Peyer's patch (tissue), 4 donors: Measurements from ENCODE around the gene BBS9.

Experiments used
- POLR2A ChIP-seq, 2 donors: fragments of 450-650 bp; IDR thresholded peaks; one replicate each; pipeline ENCODE4 v1.5.1; 2017; ENCODE audit warnings: antibody characterized with exemption in 2 of 2, mild to moderate bottlenecking in 2 of 2, moderate library complexity in 2 of 2
- TF ChIP-seq, protein P1 (sequence below), 6 experiments: fragments of 450-650 bp in 4 of 6; fragments of 200-600 bp in 2 of 6; sonication (generic) in 1 of 6; IDR thresholded peaks; one replicate each; pipeline ENCODE4 v1.5.1; 2017 to 2019; ENCODE audit warnings: antibody characterized with exemption in 6 of 6, mild to moderate bottlenecking in 3 of 6, moderate library complexity in 1 of 6

DNA sequence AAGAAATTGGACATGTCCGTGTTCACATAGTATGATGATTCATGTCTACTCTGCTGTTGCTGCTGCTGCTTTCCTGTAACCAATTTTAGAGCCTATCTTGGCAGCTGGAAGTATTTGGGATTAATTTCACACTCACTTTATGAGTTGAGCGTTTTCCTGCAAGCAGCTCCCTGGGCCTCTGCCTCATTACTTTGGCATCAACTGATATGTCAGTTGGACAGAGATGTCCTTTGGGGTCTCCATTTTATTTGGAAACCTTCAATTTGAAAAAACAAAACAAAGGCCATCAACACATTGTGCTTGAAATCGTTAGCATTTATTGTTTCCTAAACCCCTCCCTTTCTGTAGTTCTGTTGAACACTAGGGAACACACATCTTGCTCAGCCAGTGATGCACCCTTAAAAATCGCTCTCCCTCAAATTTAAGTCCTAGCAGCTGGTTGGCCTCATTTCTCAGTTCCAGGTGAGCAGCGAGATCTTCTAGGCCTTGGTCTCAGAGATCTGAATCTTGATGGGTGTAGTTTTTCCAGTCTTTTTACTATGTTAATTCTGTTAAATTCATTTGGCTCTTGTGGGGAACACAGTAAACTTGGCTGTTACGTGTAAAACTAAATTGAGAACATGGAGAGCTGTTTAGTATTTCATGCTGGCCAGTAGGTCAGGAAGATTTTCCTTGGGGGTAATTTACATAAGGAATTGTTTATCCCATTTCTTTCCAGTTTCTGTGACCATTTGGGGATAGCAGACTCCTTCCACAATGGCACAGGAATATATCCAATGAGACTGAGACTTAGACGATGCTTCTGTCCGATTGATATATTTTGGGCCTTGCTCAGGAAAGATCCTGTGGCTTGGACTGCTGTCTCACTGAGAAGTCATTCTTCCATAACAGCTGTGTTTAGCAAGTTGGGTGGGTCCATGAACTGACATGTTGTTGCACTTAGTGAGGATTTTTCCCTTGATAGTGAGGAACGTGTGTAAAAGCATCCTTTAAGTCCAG is 371.6 kb downstream of the BBS9 start:
- no peak for TF ChIP-seq POLR2A (IDR thresholded peaks at IDR 0.05)
- TF ChIP-seq, protein P1, sequence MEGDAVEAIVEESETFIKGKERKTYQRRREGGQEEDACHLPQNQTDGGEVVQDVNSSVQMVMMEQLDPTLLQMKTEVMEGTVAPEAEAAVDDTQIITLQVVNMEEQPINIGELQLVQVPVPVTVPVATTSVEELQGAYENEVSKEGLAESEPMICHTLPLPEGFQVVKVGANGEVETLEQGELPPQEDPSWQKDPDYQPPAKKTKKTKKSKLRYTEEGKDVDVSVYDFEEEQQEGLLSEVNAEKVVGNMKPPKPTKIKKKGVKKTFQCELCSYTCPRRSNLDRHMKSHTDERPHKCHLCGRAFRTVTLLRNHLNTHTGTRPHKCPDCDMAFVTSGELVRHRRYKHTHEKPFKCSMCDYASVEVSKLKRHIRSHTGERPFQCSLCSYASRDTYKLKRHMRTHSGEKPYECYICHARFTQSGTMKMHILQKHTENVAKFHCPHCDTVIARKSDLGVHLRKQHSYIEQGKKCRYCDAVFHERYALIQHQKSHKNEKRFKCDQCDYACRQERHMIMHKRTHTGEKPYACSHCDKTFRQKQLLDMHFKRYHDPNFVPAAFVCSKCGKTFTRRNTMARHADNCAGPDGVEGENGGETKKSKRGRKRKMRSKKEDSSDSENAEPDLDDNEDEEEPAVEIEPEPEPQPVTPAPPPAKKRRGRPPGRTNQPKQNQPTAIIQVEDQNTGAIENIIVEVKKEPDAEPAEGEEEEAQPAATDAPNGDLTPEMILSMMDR (IDR thresholded peaks at IDR 0.05), result no peak
